ENCODE measurements around the gene HYKK.
A peak's percentile ranks its signal among the peaks of the same experiment; 100 is the strongest.
"Not testable (repeated sequence)": the region's sequence is repeated elsewhere in the genome, so short reads cannot be mapped to it uniquely, and the experiment has no call there.

Gene HYKK

GRCh38 chr15:78540141-78540870 lies 32.9 kb downstream of the HYKK start, which contains the start of gene PSMA4:
Gene PSMA4 (plus strand): TSS chr15:78540444. CDS start chr15:78541928, 1,484 bp downstream.
- DNase-seq (ENCODE audit: low spot score) = peak; percentile 99

- peak; percentile 14 for DNase-seq (ENCODE audit: low spot score)
These were observed 33.7 kb downstream of the HYKK start for GRCh38 chr15:78540871-78541743.

- no peak for DNase-seq (ENCODE audit: low spot score)
These were observed 34.3 kb downstream of the HYKK start for GRCh38 chr15:78541744-78542034.

GRCh38 chr15:78542647-78543046 lies 35.3 kb downstream of the HYKK start:
- DNase-seq (ENCODE audit: low spot score) = no peak

- no peak for DNase-seq (ENCODE audit: low spot score)
These were observed 42.8 kb downstream of the HYKK start for GRCh38 chr15:78550194-78550593.

GRCh38 chr15:78550815-78551214 lies 43.4 kb downstream of the HYKK start:
- DNase-seq (ENCODE audit: low spot score) = no peak

- no peak for DNase-seq (ENCODE audit: low spot score)
These were observed 44.5 kb downstream of the HYKK start for GRCh38 chr15:78551902-78552301.

GRCh38 chr15:78552597-78552996 lies 45.2 kb downstream of the HYKK start:
- no peak for DNase-seq (ENCODE audit: low spot score)

GRCh38 chr15:78560201-78560600 lies 52.8 kb downstream of the HYKK start:
- not testable (repeated sequence) for DNase-seq (ENCODE audit: low spot score)

GRCh38 chr15:78561490-78561889 lies 54.1 kb downstream of the HYKK start:
- no peak for DNase-seq (ENCODE audit: low spot score)

GRCh38 chr15:78563092-78563491 lies 55.7 kb downstream of the HYKK start:
- no peak for DNase-seq (ENCODE audit: low spot score)

- no peak for DNase-seq (ENCODE audit: low spot score)
These were observed 57.3 kb downstream of the HYKK start for GRCh38 chr15:78564743-78565096.

GRCh38 chr15:78565097-78565950 lies 57.9 kb downstream of the HYKK start, which contains the start of gene CHRNA5:
Gene CHRNA5 (plus strand): TSS chr15:78565520. CDS start chr15:78565720, 200 bp downstream.
- peak; percentile 92 for DNase-seq (ENCODE audit: low spot score)

- DNase-seq (ENCODE audit: low spot score) = peak; percentile 19
These were observed 58.8 kb downstream of the HYKK start for GRCh38 chr15:78565951-78566774.

- no peak for DNase-seq (ENCODE audit: low spot score)
These were observed 60.2 kb downstream of the HYKK start for GRCh38 chr15:78567531-78567930.

GRCh38 chr15:78570710-78571109 lies 63.3 kb downstream of the HYKK start:
- no peak for DNase-seq (ENCODE audit: low spot score)

- no peak for DNase-seq (ENCODE audit: low spot score)
These were observed 64.0 kb downstream of the HYKK start for GRCh38 chr15:78571382-78571781.

- no peak for DNase-seq (ENCODE audit: low spot score)
These were observed 66.0 kb downstream of the HYKK start for GRCh38 chr15:78573416-78573815.

GRCh38 chr15:78574944-78575343 lies 67.6 kb downstream of the HYKK start:
- DNase-seq (ENCODE audit: low spot score) = no peak

Measured in AG20443 (cell line).